ENCODE measurements around the gene RRAGD.

Gene RRAGD

GRCh38 chr6:89351671-89352277, 60.3 kb downstream of the RRAGD start:
- Histone ChIP-seq H3K36me3 (ENCODE audit: control insufficient read depth, insufficient read depth, low read length) (no peaks in the 10 kb centered on the region), H3K4me3 (ENCODE audit: low read depth, low read length) (peak overlapping the region; percentile 68), H3K9me3 (ENCODE audit: control insufficient read depth, insufficient read depth, low read length) (no peaks in the 10 kb centered on the region), H3K4me1 (ENCODE audit: control insufficient read depth, insufficient read depth, low read length) (no peaks in the 10 kb centered on the region), H3K27me3 (ENCODE audit: control insufficient read depth, insufficient read depth, low read length) (peaks cover 32% of the 10 kb centered on the region), H3K9ac (ENCODE audit: low read depth, low read length) (peak overlapping the region; percentile 73)

GRCh38 chr6:89350281-89350966, 61.6 kb downstream of the RRAGD start:
- no peaks in the 10 kb centered on the region for H3K36me3 ChIP-seq (ENCODE audit: control insufficient read depth, insufficient read depth, low read length)
- H3K4me1 ChIP-seq (ENCODE audit: control insufficient read depth, insufficient read depth, low read length): no peaks in the 10 kb centered on the region
- H3K9me3 ChIP-seq (ENCODE audit: control insufficient read depth, insufficient read depth, low read length): no peaks in the 10 kb centered on the region
- H3K27me3 ChIP-seq (ENCODE audit: control insufficient read depth, insufficient read depth, low read length): peaks cover 29% of the 10 kb centered on the region
- H3K4me3 ChIP-seq (ENCODE audit: low read depth, low read length): no peak overlapping the region
- no peak overlapping the region for H3K9ac ChIP-seq (ENCODE audit: low read depth, low read length)

GRCh38 chr6:89348372-89348771, 63.7 kb downstream of the RRAGD start:
- Histone ChIP-seq H3K4me3 (ENCODE audit: low read depth, low read length) (no peak overlapping the region), H3K4me1 (ENCODE audit: control insufficient read depth, insufficient read depth, low read length) (no peaks in the 10 kb centered on the region), H3K9ac (ENCODE audit: low read depth, low read length) (no peak overlapping the region), H3K36me3 (ENCODE audit: control insufficient read depth, insufficient read depth, low read length) (no peaks in the 10 kb centered on the region), H3K27me3 (ENCODE audit: control insufficient read depth, insufficient read depth, low read length) (peaks cover 22% of the 10 kb centered on the region), H3K9me3 (ENCODE audit: control insufficient read depth, insufficient read depth, low read length) (no peaks in the 10 kb centered on the region)

- Histone ChIP-seq H3K36me3 (ENCODE audit: control insufficient read depth, insufficient read depth, low read length) (no peaks in the 10 kb centered on the region), H3K27me3 (ENCODE audit: control insufficient read depth, insufficient read depth, low read length) (peaks cover 18% of the 10 kb centered on the region), H3K9ac (ENCODE audit: low read depth, low read length) (no peak overlapping the region), H3K4me3 (ENCODE audit: low read depth, low read length) (no peak overlapping the region), H3K9me3 (ENCODE audit: control insufficient read depth, insufficient read depth, low read length) (no peaks in the 10 kb centered on the region), H3K4me1 (ENCODE audit: control insufficient read depth, insufficient read depth, low read length) (no peaks in the 10 kb centered on the region)
Observed at GRCh38 chr6:89347825-89348224, 64.2 kb downstream of the RRAGD start.

DNA sequence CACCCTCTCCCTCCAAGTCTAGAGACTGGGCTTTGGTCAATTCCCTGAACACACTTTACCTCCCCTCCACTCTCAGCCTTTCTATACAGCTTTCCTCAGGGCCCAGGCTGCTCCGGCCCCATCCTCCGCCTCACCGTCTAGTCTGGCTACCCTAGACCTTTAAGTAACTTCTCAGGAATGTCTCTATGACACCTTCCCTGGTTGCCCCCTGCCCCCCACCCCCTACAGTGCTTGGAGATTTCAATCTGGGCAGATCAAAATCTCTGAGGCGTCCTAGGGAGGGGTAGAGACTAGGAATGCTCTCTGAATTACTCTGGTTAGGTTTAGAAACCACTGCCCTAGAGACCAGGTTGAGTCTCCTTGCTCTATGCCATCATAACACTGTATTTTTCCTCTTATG, 65.6 kb downstream of the RRAGD start:
- H3K9me3 ChIP-seq (ENCODE audit: control insufficient read depth, insufficient read depth, low read length): no peaks in the 10 kb centered on the region
- no peak overlapping the region for H3K9ac ChIP-seq (ENCODE audit: low read depth, low read length)
- no peaks in the 10 kb centered on the region for H3K4me1 ChIP-seq (ENCODE audit: control insufficient read depth, insufficient read depth, low read length)
- peaks cover 10% of the 10 kb centered on the region for H3K27me3 ChIP-seq (ENCODE audit: control insufficient read depth, insufficient read depth, low read length)
- no peak overlapping the region for H3K4me3 ChIP-seq (ENCODE audit: low read depth, low read length)
- no peaks in the 10 kb centered on the region for H3K36me3 ChIP-seq (ENCODE audit: control insufficient read depth, insufficient read depth, low read length)

DNA sequence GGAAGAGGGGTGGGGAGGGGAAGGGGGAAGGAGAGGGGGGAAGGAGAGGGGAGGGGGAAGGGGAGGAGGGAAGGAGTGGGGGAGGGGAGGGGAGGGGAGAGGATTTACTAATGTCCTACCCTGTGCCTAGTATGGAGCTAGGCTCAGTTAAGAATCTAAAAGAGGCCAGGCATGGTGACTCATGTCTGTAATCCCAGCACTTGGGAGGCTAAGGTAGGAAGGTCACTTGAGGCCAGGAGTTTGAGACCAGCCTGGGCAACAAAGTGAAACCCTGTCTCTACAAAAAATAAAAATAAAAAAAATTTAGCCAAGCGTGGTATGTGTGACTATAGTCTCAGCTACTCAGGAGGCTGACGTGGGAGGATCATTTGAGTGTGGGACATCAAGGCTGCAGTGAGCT, 72.5 kb downstream of the RRAGD start:
- Histone ChIP-seq H3K27me3 (ENCODE audit: control insufficient read depth, insufficient read depth, low read length) (no peaks in the 10 kb centered on the region), H3K9me3 (ENCODE audit: control insufficient read depth, insufficient read depth, low read length) (no peaks in the 10 kb centered on the region), H3K4me3 (ENCODE audit: low read depth, low read length) (no peak overlapping the region), H3K36me3 (ENCODE audit: control insufficient read depth, insufficient read depth, low read length) (no peaks in the 10 kb centered on the region), H3K9ac (ENCODE audit: low read depth, low read length) (no peak overlapping the region), H3K4me1 (ENCODE audit: control insufficient read depth, insufficient read depth, low read length) (no peaks in the 10 kb centered on the region)

DNA sequence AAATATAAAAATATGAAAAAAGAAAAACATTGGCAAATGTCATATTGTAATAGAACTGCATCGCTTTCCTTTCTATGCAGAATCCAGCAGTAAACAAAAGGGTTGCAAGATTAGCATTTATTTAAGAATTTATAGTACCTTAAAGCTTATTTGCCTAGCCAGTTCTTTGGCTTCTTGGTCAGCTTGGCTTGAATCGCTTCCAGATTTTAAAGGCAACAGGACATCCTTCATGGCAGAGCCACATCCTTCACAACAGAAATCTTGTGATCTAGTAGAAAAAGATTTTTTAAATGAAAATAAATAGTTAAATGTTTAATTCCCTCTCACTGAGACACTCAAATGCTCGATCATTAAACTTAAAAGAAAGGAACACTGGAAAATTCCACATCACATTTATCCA, 76.9 kb downstream of the RRAGD start:
- H3K36me3 ChIP-seq (ENCODE audit: control insufficient read depth, insufficient read depth, low read length): no peaks in the 10 kb centered on the region
- no peaks in the 10 kb centered on the region for H3K9me3 ChIP-seq (ENCODE audit: control insufficient read depth, insufficient read depth, low read length)
- H3K4me1 ChIP-seq (ENCODE audit: control insufficient read depth, insufficient read depth, low read length): no peaks in the 10 kb centered on the region
- no peak overlapping the region for H3K4me3 ChIP-seq (ENCODE audit: low read depth, low read length)
- no peak overlapping the region for H3K9ac ChIP-seq (ENCODE audit: low read depth, low read length)
- H3K27me3 ChIP-seq (ENCODE audit: control insufficient read depth, insufficient read depth, low read length): no peaks in the 10 kb centered on the region

DNA sequence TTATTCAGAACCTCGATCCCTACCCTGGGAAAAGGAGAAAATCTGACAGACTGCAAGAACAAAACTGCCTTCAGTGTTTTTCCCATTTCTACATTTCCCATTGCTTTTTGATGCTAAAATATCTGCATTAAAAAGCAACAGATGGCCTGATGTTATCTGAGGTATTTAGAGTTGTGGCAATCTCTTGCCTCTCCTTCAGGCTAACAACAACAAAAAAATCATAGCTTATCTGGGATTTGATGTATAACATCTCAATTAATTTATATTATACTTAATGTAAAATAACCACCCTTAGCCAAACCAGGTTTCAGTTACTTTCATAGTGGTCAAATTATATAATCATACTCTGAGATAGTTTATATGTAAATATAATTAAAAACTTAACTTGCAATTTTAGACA, 81.2 kb downstream of the RRAGD start:
- Histone ChIP-seq H3K36me3 (ENCODE audit: control insufficient read depth, insufficient read depth, low read length) (no peaks in the 10 kb centered on the region), H3K9me3 (ENCODE audit: control insufficient read depth, insufficient read depth, low read length) (no peaks in the 10 kb centered on the region), H3K4me1 (ENCODE audit: control insufficient read depth, insufficient read depth, low read length) (no peaks in the 10 kb centered on the region), H3K27me3 (ENCODE audit: control insufficient read depth, insufficient read depth, low read length) (no peaks in the 10 kb centered on the region), H3K9ac (ENCODE audit: low read depth, low read length) (no peak overlapping the region), H3K4me3 (ENCODE audit: low read depth, low read length) (no peak overlapping the region)

DNA sequence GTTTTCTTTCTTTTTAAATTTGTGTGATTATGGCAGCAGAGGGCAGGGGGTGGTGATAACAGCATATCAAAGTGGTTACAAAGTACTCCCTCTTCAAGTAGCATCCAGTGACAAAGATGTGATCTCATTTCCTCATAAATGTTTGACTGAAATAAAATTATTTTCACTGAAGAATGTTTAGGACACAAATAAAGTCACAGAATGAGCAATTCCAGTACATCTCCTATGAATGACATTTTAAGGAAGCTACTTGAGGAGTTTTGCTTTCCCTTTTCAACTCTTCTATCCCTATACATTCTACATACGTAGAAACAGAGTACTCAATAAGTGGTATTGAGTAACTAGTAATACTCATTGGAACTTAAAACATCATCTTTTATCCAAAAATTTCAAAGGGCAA, 83.1 kb downstream of the RRAGD start:
- Histone ChIP-seq H3K9ac (ENCODE audit: low read depth, low read length) (no peak overlapping the region), H3K27me3 (ENCODE audit: control insufficient read depth, insufficient read depth, low read length) (no peaks in the 10 kb centered on the region), H3K36me3 (ENCODE audit: control insufficient read depth, insufficient read depth, low read length) (no peaks in the 10 kb centered on the region), H3K4me3 (ENCODE audit: low read depth, low read length) (no peak overlapping the region), H3K9me3 (ENCODE audit: control insufficient read depth, insufficient read depth, low read length) (no peaks in the 10 kb centered on the region), H3K4me1 (ENCODE audit: control insufficient read depth, insufficient read depth, low read length) (no peaks in the 10 kb centered on the region)

GRCh38 chr6:89324304-89324703, 87.8 kb downstream of the RRAGD start:
- H3K9me3 ChIP-seq (ENCODE audit: control insufficient read depth, insufficient read depth, low read length): peaks cover 3% of the 10 kb centered on the region
- H3K4me1 ChIP-seq (ENCODE audit: control insufficient read depth, insufficient read depth, low read length): no peaks in the 10 kb centered on the region
- no peaks in the 10 kb centered on the region for H3K27me3 ChIP-seq (ENCODE audit: control insufficient read depth, insufficient read depth, low read length)
- H3K9ac ChIP-seq (ENCODE audit: low read depth, low read length): no peak overlapping the region
- no peak overlapping the region for H3K4me3 ChIP-seq (ENCODE audit: low read depth, low read length)
- no peaks in the 10 kb centered on the region for H3K36me3 ChIP-seq (ENCODE audit: control insufficient read depth, insufficient read depth, low read length)

- peaks cover 3% of the 10 kb centered on the region for H3K9me3 ChIP-seq (ENCODE audit: control insufficient read depth, insufficient read depth, low read length)
- H3K27me3 ChIP-seq (ENCODE audit: control insufficient read depth, insufficient read depth, low read length): no peaks in the 10 kb centered on the region
- H3K4me3 ChIP-seq (ENCODE audit: low read depth, low read length): no peak overlapping the region
- H3K9ac ChIP-seq (ENCODE audit: low read depth, low read length): no peak overlapping the region
- H3K4me1 ChIP-seq (ENCODE audit: control insufficient read depth, insufficient read depth, low read length): no peaks in the 10 kb centered on the region
- H3K36me3 ChIP-seq (ENCODE audit: control insufficient read depth, insufficient read depth, low read length): no peaks in the 10 kb centered on the region
Observed at GRCh38 chr6:89323511-89323971, 88.5 kb downstream of the RRAGD start.

Data from iPS-15b (cell line).